Ammon's horn (tissue), 1 donor: ENCODE measurements around the gene OPN5.
"Not testable (repeated sequence)": the region's sequence is repeated elsewhere in the genome, so short reads cannot be mapped to it uniquely, and the experiment has no call there.

Experiments
- DNase-seq: peaks from one replicate; pipeline ENCODE4 v3.0.0-alpha.2; 2016; ENCODE audit warnings: low spot score

The OPN5 gene

GRCh38 chr6:47781732-47782131 lies at the start of gene OPN5:
Gene OPN5, plus strand, starts transcription at chr6:47782032. Its CDS starts 35 bp downstream, at chr6:47782067.
- DNase-seq: no peak

GRCh38 chr6:47733879-47734558 lies 47.8 kb upstream of the OPN5 start:
- DNase-seq: no peak

GRCh38 chr6:47734831-47735481 lies 46.9 kb upstream of the OPN5 start:
- DNase-seq: no peak

GRCh38 chr6:47736083-47736700 lies 45.6 kb upstream of the OPN5 start:
- DNase-seq: no peak

GRCh38 chr6:47737406-47737805 lies 44.4 kb upstream of the OPN5 start:
- peak; percentile 21 for DNase-seq

- DNase-seq: no peak
Observed at GRCh38 chr6:47740714-47741113, 41.1 kb upstream of the OPN5 start.

GRCh38 chr6:47741807-47742206 lies 40.0 kb upstream of the OPN5 start:
- peak; percentile 57 for DNase-seq

- DNase-seq: no peak
Observed at GRCh38 chr6:47743744-47744143, 38.1 kb upstream of the OPN5 start.

- not testable (repeated sequence) for DNase-seq
Observed at GRCh38 chr6:47745269-47745668, 36.6 kb upstream of the OPN5 start.

GRCh38 chr6:47749757-47750156 lies 32.1 kb upstream of the OPN5 start:
- no peak for DNase-seq

GRCh38 chr6:47752801-47753200 lies 29.0 kb upstream of the OPN5 start:
- DNase-seq: no peak

- no peak for DNase-seq
Observed at GRCh38 chr6:47759364-47759763, 22.5 kb upstream of the OPN5 start.

- DNase-seq: no peak
Observed at GRCh38 chr6:47762502-47762901, 19.3 kb upstream of the OPN5 start.

GRCh38 chr6:47766445-47766844 lies 15.4 kb upstream of the OPN5 start:
- no peak for DNase-seq

GRCh38 chr6:47767102-47767501 lies 14.7 kb upstream of the OPN5 start:
- DNase-seq: no peak

GRCh38 chr6:47769982-47770381 lies 11.8 kb upstream of the OPN5 start:
- no peak for DNase-seq

GRCh38 chr6:47772359-47772758 lies 9.5 kb upstream of the OPN5 start:
- no peak for DNase-seq

- no peak for DNase-seq
Observed at GRCh38 chr6:47773005-47773404, 8.8 kb upstream of the OPN5 start.

- DNase-seq: peak; percentile 78
Observed at GRCh38 chr6:47780510-47781356, 1.1 kb upstream of the OPN5 start.

- no peak for DNase-seq
Observed at GRCh38 chr6:47785182-47785581, 3.4 kb downstream of the OPN5 start.

GRCh38 chr6:47787620-47788497 lies 6.0 kb downstream of the OPN5 start:
- DNase-seq: peak; percentile 67
